ENCODE results near the gene BLM.
"Not testable (repeated sequence)": the region's sequence is repeated elsewhere in the genome, so short reads cannot be mapped to it uniquely, and the experiment has no call there.

BLM gene

DNA sequence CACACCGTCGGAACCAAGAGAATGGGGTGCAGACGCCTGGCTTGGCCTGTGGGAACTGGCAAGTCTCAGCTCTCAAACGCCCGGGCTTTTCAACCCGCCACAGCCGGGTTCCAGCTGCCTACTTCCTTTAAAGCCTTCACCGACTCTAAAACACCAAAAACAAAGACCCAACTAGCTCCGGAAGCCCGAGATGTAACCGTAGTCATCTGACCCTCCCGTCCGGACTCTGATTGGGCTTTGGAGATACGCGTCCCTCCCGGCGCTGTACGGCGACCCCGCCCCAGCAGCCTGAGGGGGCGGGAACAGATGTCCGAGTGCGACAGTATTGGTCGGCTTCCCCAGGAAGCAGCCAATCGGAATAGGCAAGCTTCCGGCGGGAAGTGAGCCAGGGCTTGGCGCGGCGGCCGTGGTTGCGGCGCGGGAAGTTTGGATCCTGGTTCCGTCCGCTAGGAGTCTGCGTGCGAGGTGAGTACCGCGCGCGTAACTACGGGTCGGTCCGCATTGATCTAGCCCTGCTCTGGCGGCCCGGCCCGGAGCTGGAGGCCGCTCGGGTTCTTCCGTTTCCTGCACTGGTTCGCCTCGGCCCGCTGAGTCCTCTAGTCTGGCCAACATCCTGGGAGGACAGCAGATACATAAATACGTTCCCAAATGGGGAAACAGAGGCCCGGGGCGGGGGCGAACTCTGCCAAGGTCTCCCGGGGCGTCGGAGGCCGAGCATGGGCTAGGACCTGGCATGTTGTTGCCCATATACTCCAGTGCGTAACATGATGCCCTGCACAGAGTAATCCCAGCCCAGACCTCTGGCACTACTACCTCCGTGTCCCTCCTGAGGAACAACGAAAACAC lies at the start of gene BLM:
TSS of gene BLM (plus strand) at position 371 of the 846 bp plus-strand sequence. CDS start 30,047 bp downstream, outside the sequence.
- FAIRE-seq, result no peak

DNA sequence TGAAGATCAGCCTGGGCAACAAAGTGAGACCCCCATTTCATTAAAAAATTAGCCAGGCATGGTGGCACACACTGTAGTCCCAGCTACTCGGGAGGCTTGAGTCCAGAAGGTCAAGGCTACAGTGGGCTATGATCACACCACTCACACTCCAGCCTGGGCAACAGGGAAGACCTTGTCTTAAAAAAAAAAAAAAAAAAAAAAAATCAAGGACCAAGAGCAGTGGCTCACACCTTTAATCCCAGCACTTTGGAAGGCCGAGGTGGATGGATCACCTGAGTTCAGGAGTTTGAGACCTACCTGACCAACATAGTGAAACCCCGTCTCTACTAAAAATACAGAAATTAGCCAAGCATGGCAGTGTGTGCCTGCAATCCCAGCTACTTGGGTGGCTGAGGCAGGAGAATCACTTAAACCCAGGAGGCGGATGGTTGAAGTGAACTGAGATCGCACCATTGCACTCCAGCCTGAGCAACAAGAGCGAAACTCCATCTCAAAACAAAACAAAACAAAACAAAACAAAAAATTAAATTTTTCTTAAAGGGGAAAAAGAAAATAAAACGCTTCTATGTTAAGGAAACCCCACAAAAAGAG lies 49.3 kb upstream of the BLM start:
- FAIRE-seq, result not testable (repeated sequence)

DNA sequence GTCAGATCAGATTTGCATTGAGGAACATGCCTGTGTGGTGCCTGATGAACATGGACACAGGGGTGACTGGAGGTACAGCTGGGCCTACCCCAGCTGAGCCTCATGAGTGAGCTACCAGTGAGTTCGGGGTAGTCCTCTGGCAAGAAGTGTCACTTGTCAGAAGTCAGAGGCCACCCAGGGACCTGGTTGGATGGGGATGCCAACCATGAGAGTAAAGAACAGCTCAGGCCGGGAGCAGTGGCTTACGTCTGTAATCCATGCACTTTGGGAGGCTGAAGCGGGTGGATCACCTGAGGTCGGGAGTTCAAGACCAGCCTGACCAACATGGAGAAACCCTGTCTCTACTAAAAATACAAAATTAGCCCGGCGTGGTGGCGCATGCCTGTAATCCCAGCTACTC lies 46.5 kb upstream of the BLM start:
- not testable (repeated sequence) for FAIRE-seq

- FAIRE-seq, result no peak
Measured at GRCh38 chr15:90671216-90671615, 45.9 kb upstream of the BLM start.

- FAIRE-seq, result not testable (repeated sequence)
Measured at GRCh38 chr15:90673357-90673756, 43.8 kb upstream of the BLM start.

DNA sequence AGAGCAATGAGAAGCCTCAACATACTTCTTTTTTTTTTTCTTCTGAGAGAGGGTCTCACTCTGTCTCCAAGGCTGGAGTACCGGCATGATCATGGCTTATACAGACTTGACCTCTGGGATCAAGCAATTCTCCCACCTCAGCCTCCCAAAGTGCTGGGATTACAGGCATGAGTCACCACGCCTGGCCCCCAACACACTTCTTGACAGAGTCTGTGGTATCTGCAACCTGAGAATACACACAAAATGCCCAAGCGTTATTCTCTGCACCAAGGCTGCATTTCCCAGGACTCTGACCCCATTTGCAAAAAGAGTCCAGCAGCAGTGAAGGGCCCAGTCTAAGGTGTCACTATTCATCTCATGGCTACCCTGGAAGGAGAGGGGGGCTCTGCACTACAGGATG lies 42.7 kb upstream of the BLM start:
- no peak for FAIRE-seq

DNA sequence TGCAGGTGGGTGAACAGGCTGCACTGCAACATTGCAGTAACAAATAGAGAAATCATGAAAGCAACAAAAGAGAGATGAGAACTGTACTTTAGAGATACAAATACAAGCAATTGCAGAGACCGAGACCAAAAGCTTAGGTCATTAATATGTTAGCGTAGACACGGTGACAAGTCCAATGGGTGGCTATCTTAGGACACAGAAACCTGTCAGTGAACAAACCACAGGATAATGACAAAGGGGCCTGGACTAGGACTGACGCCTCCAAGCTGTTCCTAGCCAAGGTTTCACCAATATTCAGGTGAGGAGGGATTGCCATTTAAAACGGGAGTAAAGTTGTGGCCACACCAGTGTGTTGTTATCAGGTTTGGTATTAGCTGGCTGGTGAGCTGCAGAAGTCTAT lies 41.7 kb upstream of the BLM start:
- no peak for FAIRE-seq

- FAIRE-seq, result no peak
Measured at GRCh38 chr15:90677807-90678790, 39.0 kb upstream of the BLM start.

DNA sequence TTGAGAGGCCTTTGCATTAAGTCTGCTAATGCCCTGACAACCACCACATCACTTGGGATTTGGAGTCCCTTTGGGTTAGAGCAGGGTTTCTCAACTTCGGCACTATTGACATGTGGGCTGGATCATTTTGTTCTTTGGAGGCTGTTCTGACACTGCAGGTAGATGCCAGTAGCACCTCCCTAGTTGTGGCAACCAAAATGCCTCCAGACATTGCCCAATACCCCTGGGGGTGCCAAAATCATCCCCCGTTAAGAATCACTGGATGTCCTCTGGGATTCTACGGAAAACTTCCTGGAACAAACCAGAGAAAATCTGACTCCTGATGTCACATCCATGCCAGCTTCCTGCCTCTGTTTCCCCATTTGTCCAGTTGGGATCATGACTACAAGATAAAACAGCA lies 37.2 kb upstream of the BLM start:
- FAIRE-seq, result no peak

DNA sequence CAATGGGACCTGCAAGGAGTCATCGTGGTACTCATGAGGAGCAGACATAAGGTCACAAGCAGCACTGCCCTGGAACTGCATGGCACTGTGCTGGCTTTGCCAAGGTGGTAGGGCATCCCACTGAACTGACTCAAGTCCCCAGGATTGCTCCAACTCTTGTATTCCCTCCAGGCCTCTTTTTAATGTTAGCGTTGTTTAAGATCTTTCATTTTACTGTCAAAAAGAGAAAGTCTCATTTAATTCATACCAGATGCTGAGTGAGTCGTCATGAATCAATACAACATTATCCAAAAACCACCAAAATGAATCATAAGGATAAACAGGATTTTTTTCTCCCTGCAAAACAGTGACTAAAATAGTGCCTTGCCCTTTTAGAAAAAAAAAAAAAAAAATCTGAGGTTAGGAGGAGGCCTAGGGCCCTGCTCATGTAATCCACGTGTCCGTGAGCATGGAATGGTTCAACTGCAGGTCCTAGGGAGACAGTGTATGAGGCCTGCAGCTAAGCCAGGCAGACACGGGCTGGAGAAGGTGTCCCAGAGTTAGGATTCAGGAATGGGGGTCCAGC lies 36.7 kb upstream of the BLM start:
- no peak for FAIRE-seq

DNA sequence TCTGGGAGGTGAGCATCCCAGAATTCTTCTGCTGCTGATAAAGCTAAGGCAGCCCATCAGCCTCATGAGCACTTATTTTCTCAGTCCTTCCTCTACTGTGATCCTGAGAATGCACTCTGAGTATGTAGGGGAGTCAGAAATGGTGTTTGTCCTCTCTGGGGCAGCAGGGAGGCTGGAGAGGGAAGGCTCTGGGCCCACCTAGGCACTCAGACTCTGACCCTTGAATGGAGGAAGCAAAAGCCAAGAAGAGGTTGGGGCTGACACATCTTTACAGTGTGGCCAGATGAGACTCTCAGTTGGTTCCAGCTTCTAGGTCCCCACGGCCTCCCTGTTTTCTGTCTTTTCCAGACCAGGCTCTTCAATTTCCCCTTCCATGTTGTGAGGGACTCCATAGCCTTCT lies 36.1 kb upstream of the BLM start:
- FAIRE-seq, result no peak

DNA sequence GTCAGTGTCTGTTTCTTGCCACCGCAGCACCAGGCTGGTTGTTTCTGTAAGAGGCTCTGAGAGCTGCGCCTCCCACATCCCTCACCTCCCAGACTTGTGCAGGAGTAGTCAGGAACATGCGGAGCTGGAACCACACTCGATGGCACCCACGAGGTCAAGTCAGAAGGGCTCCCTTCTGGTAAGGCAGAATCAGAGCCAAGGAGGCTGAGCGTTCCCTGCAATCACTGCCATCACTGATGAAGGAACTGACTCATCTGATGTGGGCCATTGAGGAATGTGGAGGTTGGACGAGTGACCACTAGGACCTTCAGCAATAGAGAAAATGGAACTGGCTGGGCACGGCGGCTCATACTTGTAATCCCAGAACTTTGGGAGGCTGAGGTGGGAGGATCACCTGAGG lies 35.7 kb upstream of the BLM start:
- no peak for FAIRE-seq

DNA sequence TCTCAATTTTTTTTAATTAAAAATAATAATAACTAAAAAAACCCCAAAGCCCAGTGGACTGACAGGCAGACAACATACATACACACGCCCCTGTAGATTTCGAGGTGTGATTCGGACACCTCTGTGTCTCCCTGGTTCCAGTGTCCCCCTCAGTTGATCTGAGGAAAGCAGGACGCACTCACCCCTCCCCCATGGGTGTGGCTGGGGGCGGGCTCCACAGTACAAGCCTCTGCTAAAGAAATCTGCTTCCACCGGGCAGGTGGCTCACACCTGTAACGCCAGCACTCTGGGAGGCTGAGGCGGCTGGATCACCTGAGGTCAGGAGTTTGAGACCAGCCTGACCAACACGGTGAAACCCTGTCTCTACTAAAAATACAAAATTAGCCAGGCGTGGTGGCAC lies 33.8 kb upstream of the BLM start:
- no peak for FAIRE-seq

- no peak for FAIRE-seq
Measured at GRCh38 chr15:90683876-90684275, 33.3 kb upstream of the BLM start.

- no peak for FAIRE-seq
Measured at GRCh38 chr15:90684281-90684680, 32.9 kb upstream of the BLM start.

DNA sequence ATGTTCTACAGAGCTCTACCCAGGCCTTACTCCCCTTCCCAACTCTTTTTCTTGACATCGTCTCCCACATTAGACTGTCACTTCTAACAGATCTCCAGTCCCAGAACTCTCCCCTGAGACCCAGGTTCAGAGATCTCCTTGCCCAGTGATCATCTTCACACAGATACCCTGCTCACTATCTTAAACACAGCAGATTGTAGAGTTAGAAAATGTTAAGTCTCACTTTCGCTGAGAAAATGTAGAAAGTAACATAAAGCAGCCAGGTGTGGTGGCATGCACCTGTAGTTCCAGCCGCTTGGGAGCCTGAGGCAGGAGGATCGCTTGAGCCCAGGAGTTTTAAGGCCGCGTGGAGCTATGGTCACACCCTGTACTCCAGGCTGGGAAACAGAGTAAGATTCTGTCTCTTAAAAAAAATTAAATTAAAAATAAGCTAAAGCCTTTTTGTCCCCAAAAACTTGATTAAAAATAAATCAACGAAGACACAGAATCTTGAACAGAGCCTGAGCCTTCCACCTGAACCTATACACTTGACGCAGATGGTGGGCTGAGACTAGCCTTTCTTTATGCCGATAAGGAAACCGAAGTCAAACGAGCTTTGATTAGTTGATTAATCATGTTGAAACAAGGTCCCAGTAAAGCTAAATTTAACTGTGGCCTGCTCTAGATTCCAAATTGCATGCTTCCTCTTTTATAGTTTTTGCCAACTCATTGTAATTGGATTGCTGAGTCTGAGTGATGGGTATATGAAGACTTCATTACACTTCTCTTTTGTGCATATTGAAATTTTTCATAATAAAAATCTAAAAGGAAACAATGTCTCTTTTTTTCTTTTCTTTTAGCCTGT lies 31.3 kb upstream of the BLM start:
- FAIRE-seq, result no peak

DNA sequence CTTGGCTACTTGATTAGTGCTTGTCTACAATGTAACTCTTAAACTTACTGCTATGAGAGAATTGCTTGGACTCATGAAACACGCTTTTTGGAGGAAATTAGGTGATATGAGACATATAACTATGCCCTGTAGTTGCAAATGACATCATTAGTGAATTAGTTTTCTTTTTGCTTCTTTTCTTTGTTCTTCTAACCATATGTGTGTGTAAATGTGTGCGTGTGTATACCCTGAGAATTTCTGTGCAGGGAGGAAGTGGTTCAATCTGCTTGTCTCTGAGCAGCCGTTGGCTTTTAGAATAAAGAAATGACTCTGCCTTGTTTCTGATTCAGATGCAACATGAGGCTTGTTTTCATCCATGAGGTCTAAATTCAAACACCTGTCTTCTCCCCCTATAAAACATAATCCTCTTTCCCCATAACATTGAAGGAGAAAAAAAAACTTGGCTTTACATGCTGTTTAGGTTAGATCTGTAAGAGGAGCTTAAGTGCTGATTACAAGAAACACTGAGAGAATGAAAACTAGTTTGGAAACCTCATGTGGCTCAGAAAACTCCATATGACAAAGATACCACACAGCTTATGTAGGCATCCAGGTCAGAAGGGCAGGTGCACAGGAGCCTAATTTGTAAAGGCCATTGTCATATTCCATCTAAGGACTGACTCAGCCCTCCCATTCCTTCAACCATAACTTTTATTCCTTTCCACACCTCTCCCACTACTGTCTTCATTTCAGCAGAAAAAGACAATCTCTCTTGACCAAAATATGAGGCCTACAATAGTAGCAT lies 30.5 kb upstream of the BLM start:
- FAIRE-seq, result no peak

DNA sequence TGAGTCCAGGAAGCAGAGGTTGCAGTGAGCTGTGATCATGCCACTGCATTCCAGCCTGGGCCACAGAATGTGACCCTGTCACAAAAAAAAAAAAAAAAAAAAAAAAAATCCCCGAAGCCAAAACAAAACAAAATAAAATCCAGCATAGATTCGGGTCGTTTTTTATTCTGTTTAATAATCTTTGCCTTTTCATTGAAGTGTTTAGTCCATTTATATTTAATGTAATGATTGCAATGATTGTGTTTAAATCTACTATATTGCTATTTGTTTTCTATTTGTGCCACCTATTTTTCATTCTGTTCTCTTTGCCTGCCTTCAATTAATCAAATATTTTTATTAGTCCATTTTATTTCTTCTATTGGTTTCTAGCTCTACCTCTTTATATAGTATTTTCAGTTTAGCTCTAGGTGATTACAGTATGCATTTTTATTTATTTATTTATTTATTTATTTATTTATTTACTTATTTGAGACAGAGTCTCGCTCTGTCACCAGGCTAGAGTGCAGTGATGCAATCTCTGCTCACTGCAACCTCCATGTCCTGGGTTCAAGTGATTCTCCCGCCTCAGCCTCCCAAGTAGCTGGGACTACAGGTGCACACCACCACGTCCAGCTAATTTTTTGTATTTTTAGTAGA lies 27.7 kb upstream of the BLM start:
- not testable (repeated sequence) for FAIRE-seq

GRCh38 chr15:90690585-90690984 lies 26.6 kb upstream of the BLM start:
- FAIRE-seq, result no peak

DNA sequence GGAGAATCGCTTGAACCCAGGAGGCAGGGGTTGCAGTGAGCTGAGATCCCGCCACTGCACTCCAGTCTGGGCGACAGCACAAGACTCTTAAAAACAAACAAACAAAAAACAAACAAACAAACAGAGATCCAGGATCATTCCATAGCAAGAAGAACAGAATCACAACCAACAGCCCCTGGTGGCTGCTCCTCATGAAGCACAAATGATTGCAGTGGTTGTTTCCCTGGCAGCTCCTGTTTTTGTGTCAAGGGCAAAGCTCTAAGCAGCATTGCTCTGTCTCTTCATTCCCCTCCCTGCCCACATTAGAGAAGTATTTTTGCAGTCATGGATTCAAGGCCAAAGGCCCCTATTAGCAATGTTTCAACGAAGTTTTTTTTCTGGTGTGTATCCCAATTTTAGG lies 25.8 kb upstream of the BLM start:
- no peak for FAIRE-seq

Data from colon (tissue), 2 donors.